Measurements from ENCODE around the gene LYG1. TPM values are rescaled to one million over a fixed set of nuclear protein-coding genes. Genes with fewer than 3 reads are reported as not detected.
A peak's percentile ranks its signal among the peaks of the same experiment; 100 is the strongest.

The LYG1 gene
- polyA plus RNA-seq, 1 of the 3 experiments (the other 2 are of a cell fraction) = 1.2 TPM

DNA sequence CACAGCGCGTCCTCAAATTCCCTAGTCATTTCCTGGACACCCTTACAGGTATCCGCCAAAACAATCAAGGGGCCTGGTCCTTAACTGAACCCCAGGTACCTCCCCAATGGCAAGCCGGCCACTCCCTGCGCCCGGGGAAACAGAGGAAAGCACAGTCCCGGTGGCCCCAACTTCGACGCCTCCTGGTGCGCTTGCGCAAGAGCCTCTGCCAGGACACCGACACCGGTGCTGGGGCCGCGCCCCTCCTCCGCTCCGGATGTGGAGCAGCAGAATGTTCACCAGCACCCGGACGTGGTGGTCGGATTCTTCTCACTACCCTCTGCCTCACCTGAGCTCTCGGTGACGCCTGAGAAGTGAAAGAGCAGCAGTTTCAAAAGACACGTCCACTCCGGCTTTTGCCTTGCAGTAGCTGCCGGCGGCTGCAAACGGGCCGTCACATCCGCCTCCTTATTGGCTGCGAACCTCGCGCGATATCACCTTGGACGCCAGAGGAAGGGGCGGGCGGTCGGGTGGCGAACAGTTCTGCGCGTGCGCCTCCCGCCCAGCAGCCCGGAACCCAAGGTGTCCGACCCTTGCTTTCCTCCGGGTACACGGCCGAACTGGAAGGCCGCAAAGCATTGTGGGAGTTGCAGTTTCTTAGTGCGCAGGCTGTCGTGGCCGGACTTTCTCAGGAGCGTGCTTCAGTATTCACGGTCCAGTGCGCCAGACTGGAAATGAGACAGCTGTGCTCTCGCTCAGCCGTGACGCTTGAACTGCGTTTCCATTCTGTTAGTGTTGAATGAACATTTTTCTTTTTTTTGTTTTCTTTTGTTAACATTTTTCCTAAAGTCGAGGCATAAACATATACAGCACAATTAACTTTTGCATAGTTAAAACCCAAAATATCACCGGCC lies 35.2 kb upstream of the LYG1 start, which contains the start of gene TXNDC9 (continued):
- no peak for TF ChIP-seq FOXM1 (IDR thresholded peaks at IDR 0.05; ENCODE audit: low read depth)
- TF ChIP-seq SMC3 (IDR thresholded peaks at IDR 0.05; ENCODE audit: low read depth, low read length) = no peak; the same call in 1 of the 2 replicates
- TF ChIP-seq YY1 (IDR thresholded peaks at IDR 0.05; ENCODE audit: low read depth) = peak; percentile 65
- no peak for TF ChIP-seq EZH2phosphoT487 (IDR thresholded peaks at IDR 0.05; ENCODE audit: borderline replicate concordance, low read depth)
- no peak for TF ChIP-seq GATA2 (CRISPR knock-in tag; IDR thresholded peaks at IDR 0.05)
- 0 out of 2 replicates have a peak, but pooled peaks have one; percentile 41 for TF ChIP-seq RCOR1 (IDR thresholded peaks at IDR 0.05; ENCODE audit: low read length)
- peak; percentile 98 for TF ChIP-seq POLR2AphosphoS5 (IDR thresholded peaks at IDR 0.05; ENCODE audit: low read depth, low read length)
- TF ChIP-seq, protein P1, sequence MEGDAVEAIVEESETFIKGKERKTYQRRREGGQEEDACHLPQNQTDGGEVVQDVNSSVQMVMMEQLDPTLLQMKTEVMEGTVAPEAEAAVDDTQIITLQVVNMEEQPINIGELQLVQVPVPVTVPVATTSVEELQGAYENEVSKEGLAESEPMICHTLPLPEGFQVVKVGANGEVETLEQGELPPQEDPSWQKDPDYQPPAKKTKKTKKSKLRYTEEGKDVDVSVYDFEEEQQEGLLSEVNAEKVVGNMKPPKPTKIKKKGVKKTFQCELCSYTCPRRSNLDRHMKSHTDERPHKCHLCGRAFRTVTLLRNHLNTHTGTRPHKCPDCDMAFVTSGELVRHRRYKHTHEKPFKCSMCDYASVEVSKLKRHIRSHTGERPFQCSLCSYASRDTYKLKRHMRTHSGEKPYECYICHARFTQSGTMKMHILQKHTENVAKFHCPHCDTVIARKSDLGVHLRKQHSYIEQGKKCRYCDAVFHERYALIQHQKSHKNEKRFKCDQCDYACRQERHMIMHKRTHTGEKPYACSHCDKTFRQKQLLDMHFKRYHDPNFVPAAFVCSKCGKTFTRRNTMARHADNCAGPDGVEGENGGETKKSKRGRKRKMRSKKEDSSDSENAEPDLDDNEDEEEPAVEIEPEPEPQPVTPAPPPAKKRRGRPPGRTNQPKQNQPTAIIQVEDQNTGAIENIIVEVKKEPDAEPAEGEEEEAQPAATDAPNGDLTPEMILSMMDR (IDR thresholded peaks at IDR 0.05) = no peak
- TF ChIP-seq ELF1 (IDR thresholded peaks at IDR 0.05) = peak; percentile 75
- 0 out of 2 replicates have a peak, but pooled peaks have one; percentile 37 for TF ChIP-seq RFX5 (IDR thresholded peaks at IDR 0.05; ENCODE audit: low read length)
- TF ChIP-seq NFIC (IDR thresholded peaks at IDR 0.05; ENCODE audit: borderline replicate concordance) = no peak
- no peak for TF ChIP-seq TEAD4 (IDR thresholded peaks at IDR 0.05; ENCODE audit: borderline replicate concordance, insufficient read depth)

DNA sequence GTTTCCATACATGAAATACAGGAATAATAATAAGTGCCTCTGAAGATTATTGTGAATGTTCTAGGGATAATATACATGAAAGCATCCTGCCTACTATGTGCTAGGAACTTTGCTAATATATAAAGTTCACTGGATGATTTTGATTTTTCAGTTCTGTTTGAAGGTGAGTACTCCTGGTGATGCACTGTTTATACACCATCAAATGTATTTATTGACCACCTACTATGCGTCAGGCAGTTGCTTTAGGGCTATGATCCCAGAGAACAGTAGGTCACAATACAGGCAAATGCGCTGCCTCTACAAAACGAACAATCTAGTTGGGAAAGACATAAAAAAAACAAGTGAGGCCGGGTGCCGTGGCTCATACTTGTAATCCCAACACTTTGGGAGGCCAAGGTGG lies 24.4 kb upstream of the LYG1 start:
- H3K9ac ChIP-seq = no peak overlapping the region

More for the DNA sequence above, 24.4 kb upstream of the LYG1 start:
- ChIA-PET POLR2A (no interaction called here), CTCF (interaction anchor here (2.0 kb wide), 1 partner anchor 11 kb away, joined by 6 read pairs; the partner anchor contains the start of gene TXNDC9)
- H3K9me3 ChIP-seq = no peaks in the 10 kb centered on the region
- no peak overlapping the region for H2AFZ ChIP-seq (ENCODE audit: low read depth)
- WGBS (ENCODE audit: low lambda C conversion rate) = 94% methylated on average over 5 of the region's 5 CpGs
- H3K27me3 ChIP-seq (ENCODE audit: insufficient read depth) = no peaks in the 10 kb centered on the region
- no peaks in the 10 kb centered on the region for H3K4me1 ChIP-seq (ENCODE audit: control insufficient read depth in 1 of 2, insufficient read depth in 2 of 2, low read depth in 1 of 2, low read length in 1 of 2)
- peak overlapping the region in 1 of 2 experiments; percentile 54; a peak in 1 of 4 replicates for H3K27ac ChIP-seq (ENCODE audit: low read depth in 2 of 2, low read length in 1 of 2)
- TF ChIP-seq, protein P1 (IDR thresholded peaks at IDR 0.05) = no peak
- TF ChIP-seq MXI1 (IDR thresholded peaks at IDR 0.05; ENCODE audit: low read depth, low read length) (no peak), RAD21 (IDR thresholded peaks at IDR 0.05; ENCODE audit: low read length) (no peak), POLR2AphosphoS5 (IDR thresholded peaks at IDR 0.05; ENCODE audit: low read depth, low read length) (no peak), RXRA (IDR thresholded peaks at IDR 0.05; ENCODE audit: borderline replicate concordance, low read depth) (no peak), NFIC (IDR thresholded peaks at IDR 0.05; ENCODE audit: borderline replicate concordance) (no peak)
- TF ChIP-seq, protein P2, sequence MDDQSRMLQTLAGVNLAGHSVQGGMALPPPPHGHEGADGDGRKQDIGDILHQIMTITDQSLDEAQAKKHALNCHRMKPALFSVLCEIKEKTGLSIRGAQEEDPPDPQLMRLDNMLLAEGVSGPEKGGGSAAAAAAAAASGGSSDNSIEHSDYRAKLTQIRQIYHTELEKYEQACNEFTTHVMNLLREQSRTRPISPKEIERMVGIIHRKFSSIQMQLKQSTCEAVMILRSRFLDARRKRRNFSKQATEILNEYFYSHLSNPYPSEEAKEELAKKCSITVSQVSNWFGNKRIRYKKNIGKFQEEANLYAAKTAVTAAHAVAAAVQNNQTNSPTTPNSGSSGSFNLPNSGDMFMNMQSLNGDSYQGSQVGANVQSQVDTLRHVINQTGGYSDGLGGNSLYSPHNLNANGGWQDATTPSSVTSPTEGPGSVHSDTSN (IDR thresholded peaks at IDR 0.05) = no peak
- TF ChIP-seq, protein P3, sequence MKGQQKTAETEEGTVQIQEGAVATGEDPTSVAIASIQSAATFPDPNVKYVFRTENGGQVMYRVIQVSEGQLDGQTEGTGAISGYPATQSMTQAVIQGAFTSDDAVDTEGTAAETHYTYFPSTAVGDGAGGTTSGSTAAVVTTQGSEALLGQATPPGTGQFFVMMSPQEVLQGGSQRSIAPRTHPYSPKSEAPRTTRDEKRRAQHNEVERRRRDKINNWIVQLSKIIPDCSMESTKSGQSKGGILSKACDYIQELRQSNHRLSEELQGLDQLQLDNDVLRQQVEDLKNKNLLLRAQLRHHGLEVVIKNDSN (IDR thresholded peaks at IDR 0.05; ENCODE audit: borderline replicate concordance, low read depth) = no peak
- TF ChIP-seq, protein P4, sequence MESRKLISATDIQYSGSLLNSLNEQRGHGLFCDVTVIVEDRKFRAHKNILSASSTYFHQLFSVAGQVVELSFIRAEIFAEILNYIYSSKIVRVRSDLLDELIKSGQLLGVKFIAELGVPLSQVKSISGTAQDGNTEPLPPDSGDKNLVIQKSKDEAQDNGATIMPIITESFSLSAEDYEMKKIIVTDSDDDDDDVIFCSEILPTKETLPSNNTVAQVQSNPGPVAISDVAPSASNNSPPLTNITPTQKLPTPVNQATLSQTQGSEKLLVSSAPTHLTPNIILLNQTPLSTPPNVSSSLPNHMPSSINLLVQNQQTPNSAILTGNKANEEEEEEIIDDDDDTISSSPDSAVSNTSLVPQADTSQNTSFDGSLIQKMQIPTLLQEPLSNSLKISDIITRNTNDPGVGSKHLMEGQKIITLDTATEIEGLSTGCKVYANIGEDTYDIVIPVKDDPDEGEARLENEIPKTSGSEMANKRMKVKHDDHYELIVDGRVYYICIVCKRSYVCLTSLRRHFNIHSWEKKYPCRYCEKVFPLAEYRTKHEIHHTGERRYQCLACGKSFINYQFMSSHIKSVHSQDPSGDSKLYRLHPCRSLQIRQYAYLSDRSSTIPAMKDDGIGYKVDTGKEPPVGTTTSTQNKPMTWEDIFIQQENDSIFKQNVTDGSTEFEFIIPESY (IDR thresholded peaks at IDR 0.05; ENCODE audit: borderline replicate concordance, low read depth) = no peak
- H3K4me2 ChIP-seq = no peak overlapping the region
- DNase-seq = no peak
- H4K20me1 ChIP-seq (ENCODE audit: insufficient read depth) = no peaks in the 10 kb centered on the region
- H3F3A ChIP-seq (replicated peaks; ENCODE audit: insufficient read depth) = peaks cover 19% of the 10 kb centered on the region
- H3K36me3 ChIP-seq (replicated peaks in 1 of 2; ENCODE audit: control insufficient read depth in 1 of 2, insufficient read depth in 2 of 2, low read length in 1 of 2) = peaks cover 46 to 58% of the 10 kb centered on the region in 2 experiments
- H3K4me3 ChIP-seq (ENCODE audit: low read depth in 2 of 2, low read length in 1 of 2) = no peak overlapping the region
- peaks cover 38% of the 10 kb centered on the region; the same call in 1 of the 2 replicates for H3K79me2 ChIP-seq (ENCODE audit: insufficient read depth)
- H3K9me2 ChIP-seq = no peaks in the 10 kb centered on the region

All from SK-N-SH (cell line).